Gastroesophageal sphincter (tissue), 3 donors: ENCODE measurements around the gene TSPAN9.

ENCODE experiments used
- CTCF ChIP-seq, 4 experiments: fragments of 200-600 bp in 2 of 4; fragments of 450-650 bp in 2 of 4; sonication (generic) in 1 of 4; IDR thresholded peaks; one replicate each; pipeline ENCODE4 v1.5.1; 2017 to 2019; ENCODE audit warnings: antibody characterized with exemption in 4 of 4, mild to moderate bottlenecking in 2 of 4, moderate library complexity in 2 of 4
- POLR2A ChIP-seq, 2 donors: fragments of 450-650 bp; IDR thresholded peaks; one replicate each; pipeline ENCODE4 v1.6.1; 2017; ENCODE audit warnings: antibody characterized with exemption in 2 of 2, mild to moderate bottlenecking in 2 of 2, moderate library complexity in 1 of 2

- TF ChIP-seq CTCF (IDR thresholded peaks at IDR 0.05), result no peak
- no peak for TF ChIP-seq POLR2A (IDR thresholded peaks at IDR 0.05)
Observed at GRCh38 chr12:3192221-3192620, 115.0 kb downstream of the TSPAN9 start.
